ENCODE measurements around the gene ANTXRL. TPM values are rescaled to one million over a fixed set of nuclear protein-coding genes. Genes with fewer than 3 reads are reported as not detected.

ANTXRL gene
- total RNA-seq, 1 experiment from 2014 or later: not detected

DNA sequence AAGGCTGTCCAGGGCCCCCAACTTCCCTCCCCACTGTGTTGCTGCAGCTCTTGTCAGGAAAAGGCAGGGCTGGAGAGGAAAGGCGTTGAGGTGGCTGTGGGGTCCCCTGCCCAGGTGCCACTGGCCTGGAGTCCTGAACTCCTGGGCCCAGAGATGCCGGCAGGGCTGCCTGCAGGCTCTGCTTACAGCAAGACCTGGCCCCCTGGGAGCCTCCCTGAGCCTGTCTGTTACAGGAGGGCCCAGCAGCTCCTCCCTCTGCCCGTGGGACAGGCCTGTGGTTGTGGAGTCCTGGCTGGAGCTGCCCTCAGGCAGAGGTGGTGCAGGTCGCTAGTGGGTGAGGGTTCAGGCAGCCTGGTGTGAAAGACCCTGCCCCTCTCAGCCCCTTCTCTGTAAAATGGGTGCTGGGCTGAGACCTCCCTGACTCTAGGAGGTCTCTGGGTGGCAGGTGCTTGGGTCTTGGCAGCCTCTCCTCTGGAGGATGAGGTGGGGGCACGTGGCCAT is 9.9 kb downstream of the ANTXRL start:
- H3K27me3 ChIP-seq (ENCODE audit: control insufficient read depth, insufficient read depth, low read length): no peaks in the 10 kb centered on the region
- in situ Hi-C loops (cut with HindIII; ENCODE audit: low pct_unique_long_range_greater_than_20kb, low sequenced_read_pairs): no loop called here
- no peaks in the 10 kb centered on the region for H3K9me3 ChIP-seq (ENCODE audit: control insufficient read depth, insufficient read depth, low read depth, low read length)
- H3K4me1 ChIP-seq (ENCODE audit: control insufficient read depth, insufficient read depth, low read length): peaks cover 4% of the 10 kb centered on the region; the same call in 1 of the 2 replicates
- no peaks in the 10 kb centered on the region for H3K36me3 ChIP-seq (ENCODE audit: control insufficient read depth, insufficient read depth, low read length)
- no peak for TF ChIP-seq POLR2AphosphoS5 (IDR thresholded peaks at IDR 0.05; ENCODE audit: low read depth, low read length)
- TF ChIP-seq, protein P1, sequence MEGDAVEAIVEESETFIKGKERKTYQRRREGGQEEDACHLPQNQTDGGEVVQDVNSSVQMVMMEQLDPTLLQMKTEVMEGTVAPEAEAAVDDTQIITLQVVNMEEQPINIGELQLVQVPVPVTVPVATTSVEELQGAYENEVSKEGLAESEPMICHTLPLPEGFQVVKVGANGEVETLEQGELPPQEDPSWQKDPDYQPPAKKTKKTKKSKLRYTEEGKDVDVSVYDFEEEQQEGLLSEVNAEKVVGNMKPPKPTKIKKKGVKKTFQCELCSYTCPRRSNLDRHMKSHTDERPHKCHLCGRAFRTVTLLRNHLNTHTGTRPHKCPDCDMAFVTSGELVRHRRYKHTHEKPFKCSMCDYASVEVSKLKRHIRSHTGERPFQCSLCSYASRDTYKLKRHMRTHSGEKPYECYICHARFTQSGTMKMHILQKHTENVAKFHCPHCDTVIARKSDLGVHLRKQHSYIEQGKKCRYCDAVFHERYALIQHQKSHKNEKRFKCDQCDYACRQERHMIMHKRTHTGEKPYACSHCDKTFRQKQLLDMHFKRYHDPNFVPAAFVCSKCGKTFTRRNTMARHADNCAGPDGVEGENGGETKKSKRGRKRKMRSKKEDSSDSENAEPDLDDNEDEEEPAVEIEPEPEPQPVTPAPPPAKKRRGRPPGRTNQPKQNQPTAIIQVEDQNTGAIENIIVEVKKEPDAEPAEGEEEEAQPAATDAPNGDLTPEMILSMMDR (IDR thresholded peaks at IDR 0.05): no peak
- no peak for TF ChIP-seq TCF7L2 (IDR thresholded peaks at IDR 0.05; ENCODE audit: low read depth, low read length)
- TF ChIP-seq SIN3A (IDR thresholded peaks at IDR 0.05; ENCODE audit: borderline replicate concordance, insufficient read depth, low read depth, low read length): no peak
- TF ChIP-seq, protein P2, sequence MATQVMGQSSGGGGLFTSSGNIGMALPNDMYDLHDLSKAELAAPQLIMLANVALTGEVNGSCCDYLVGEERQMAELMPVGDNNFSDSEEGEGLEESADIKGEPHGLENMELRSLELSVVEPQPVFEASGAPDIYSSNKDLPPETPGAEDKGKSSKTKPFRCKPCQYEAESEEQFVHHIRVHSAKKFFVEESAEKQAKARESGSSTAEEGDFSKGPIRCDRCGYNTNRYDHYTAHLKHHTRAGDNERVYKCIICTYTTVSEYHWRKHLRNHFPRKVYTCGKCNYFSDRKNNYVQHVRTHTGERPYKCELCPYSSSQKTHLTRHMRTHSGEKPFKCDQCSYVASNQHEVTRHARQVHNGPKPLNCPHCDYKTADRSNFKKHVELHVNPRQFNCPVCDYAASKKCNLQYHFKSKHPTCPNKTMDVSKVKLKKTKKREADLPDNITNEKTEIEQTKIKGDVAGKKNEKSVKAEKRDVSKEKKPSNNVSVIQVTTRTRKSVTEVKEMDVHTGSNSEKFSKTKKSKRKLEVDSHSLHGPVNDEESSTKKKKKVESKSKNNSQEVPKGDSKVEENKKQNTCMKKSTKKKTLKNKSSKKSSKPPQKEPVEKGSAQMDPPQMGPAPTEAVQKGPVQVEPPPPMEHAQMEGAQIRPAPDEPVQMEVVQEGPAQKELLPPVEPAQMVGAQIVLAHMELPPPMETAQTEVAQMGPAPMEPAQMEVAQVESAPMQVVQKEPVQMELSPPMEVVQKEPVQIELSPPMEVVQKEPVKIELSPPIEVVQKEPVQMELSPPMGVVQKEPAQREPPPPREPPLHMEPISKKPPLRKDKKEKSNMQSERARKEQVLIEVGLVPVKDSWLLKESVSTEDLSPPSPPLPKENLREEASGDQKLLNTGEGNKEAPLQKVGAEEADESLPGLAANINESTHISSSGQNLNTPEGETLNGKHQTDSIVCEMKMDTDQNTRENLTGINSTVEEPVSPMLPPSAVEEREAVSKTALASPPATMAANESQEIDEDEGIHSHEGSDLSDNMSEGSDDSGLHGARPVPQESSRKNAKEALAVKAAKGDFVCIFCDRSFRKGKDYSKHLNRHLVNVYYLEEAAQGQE (IDR thresholded peaks at IDR 0.05; ENCODE audit: insufficient read depth in 1 of 2, low read depth in 2 of 2, low read length in 1 of 2): no peak
- CTCF ChIA-PET: no interaction called here
- H3K4me3 ChIP-seq (ENCODE audit: low read depth in 2 of 2, low read length in 2 of 2): no peak overlapping the region
- POLR2A ChIA-PET: no interaction called here
- H3K27ac ChIP-seq (ENCODE audit: low read length): no peak overlapping the region
- DNase-seq (ENCODE audit: low read depth, low spot score): no peak
- no TSS peak for BruUV-seq (replicated peaks)
- intact Hi-C loops (cut with micrococcal nuclease; ENCODE audit: unreplicated experiment): no loop called here
- no peak for ATAC-seq

DNA sequence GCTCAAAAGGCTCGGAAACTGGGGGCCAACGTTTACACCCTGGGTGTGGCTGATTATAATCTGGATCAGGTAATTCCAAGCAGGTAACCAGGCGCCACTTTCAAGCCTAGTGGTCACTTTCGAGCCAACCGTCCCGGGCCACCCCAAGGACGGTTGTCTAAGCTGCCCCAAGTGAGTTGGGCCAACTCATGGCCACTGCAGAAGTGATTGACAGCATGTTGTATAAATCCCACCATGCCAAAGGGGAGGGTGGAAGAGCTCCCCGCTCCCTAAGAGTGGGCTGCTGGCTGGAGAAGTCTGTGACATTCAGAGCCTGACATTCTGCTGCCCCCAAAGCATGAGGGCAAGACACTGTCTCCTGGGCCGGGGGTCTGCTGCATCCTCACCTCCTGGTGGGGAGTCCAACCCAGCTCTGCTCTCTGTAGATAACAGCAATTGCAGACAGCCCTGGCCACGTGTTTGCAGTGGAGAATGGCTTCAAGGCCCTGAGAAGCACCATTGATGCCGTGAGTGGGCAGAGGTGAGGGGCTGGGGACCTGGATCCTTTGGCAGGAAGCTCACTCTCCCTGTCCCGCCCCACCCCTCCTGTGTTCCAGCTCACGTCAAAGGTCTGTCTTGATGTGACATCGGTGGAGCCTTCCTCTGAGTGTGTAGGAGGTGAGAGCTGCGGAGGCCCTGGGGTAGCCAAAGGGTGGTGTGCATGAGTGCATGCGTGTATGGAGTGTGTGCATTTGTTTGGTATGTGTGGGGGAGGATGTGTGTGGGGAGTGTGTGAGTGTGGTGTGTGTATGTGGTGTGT is 10.8 kb downstream of the ANTXRL start:
- intact Hi-C loops (cut with micrococcal nuclease; ENCODE audit: unreplicated experiment): no loop called here
- H3K4me1 ChIP-seq (ENCODE audit: control insufficient read depth, insufficient read depth, low read length): no peaks in the 10 kb centered on the region
- no peaks in the 10 kb centered on the region for H3K27me3 ChIP-seq (ENCODE audit: control insufficient read depth, insufficient read depth, low read length)
- H3K4me3 ChIP-seq (ENCODE audit: low read depth in 2 of 2, low read length in 2 of 2): no peak overlapping the region
- TF ChIP-seq POLR2AphosphoS5 (IDR thresholded peaks at IDR 0.05; ENCODE audit: low read depth, low read length): no peak
- TF ChIP-seq, protein P2 (IDR thresholded peaks at IDR 0.05; ENCODE audit: insufficient read depth in 1 of 2, low read depth in 2 of 2, low read length in 1 of 2): no peak
- no peak for TF ChIP-seq SIN3A (IDR thresholded peaks at IDR 0.05; ENCODE audit: borderline replicate concordance, insufficient read depth, low read depth, low read length)
- no peak for TF ChIP-seq TCF7L2 (IDR thresholded peaks at IDR 0.05; ENCODE audit: low read depth, low read length)
- TF ChIP-seq, protein P1 (IDR thresholded peaks at IDR 0.05): no peak
- POLR2A ChIA-PET: no interaction called here
- no peaks in the 10 kb centered on the region for H3K9me3 ChIP-seq (ENCODE audit: control insufficient read depth, insufficient read depth, low read depth, low read length)
- DNase-seq (ENCODE audit: low read depth, low spot score) (no peak), ATAC-seq (no peak)
- no TSS peak for BruUV-seq (replicated peaks)
- no peaks in the 10 kb centered on the region for H3K36me3 ChIP-seq (ENCODE audit: control insufficient read depth, insufficient read depth, low read length)
- in situ Hi-C loops (cut with HindIII; ENCODE audit: low pct_unique_long_range_greater_than_20kb, low sequenced_read_pairs): no loop called here
- CTCF ChIA-PET: no interaction called here
- no peak overlapping the region for H3K27ac ChIP-seq (ENCODE audit: low read length)
